Naive thymus-derived CD8-positive, alpha-beta T cell (primary cell): ENCODE measurements around the gene TBC1D5. TPM values are rescaled to one million over a fixed set of nuclear protein-coding genes. Genes with fewer than 3 reads are reported as not detected.

Experiments
- ATAC-seq, 2 donors: fragments of 150-1000 bp; cut with Tn5 transposase in 1 of 2; sonication (Bioruptor Pico), chemical (Tn5 transposase) in 1 of 2; 1 replicate in 1 of 2; 2 replicates in 1 of 2; pipeline ENCODE4 v1.10.0; 2021; ENCODE audit warnings: mild to moderate bottlenecking in 2 of 2, moderate library complexity in 2 of 2
- POLR2A ChIA-PET: fragments of 350-600 bp; sonication (Branson Sonifier 250); formaldehyde crosslinking; loops from one replicate; lab custom pipeline; 2021; ENCODE audit warnings: antibody characterized with exemption; lab: Charles Lee
- DNase-seq, 10 donors: peaks; one replicate each; pipeline versions ENCODE4 v3.0.0 to v3.0.0-alpha.2; 2020 to 2022
- H3K27ac Mint-ChIP-seq, 10 donors: one replicate each; pipeline ENCODE4 v1.8.0; 2020 to 2022; ENCODE audit warnings: mild to moderate bottlenecking in 10 of 10, mixed read lengths in 10 of 10, moderate library complexity in 4 of 10, inconsistent platforms in 1 of 10
- H3K27me3 Mint-ChIP-seq, 5 donors: one replicate each; pipeline ENCODE4 v1.8.0; 2021 to 2022; ENCODE audit warnings: mixed read lengths in 5 of 5
- H3K36me3 Mint-ChIP-seq, 3 donors: one replicate each; pipeline ENCODE4 v1.8.0; 2020 to 2022; ENCODE audit warnings: mixed read lengths in 3 of 3, mild to moderate bottlenecking in 2 of 3, inconsistent platforms in 1 of 3
- H3K4me1 Mint-ChIP-seq, 4 donors: one replicate each; pipeline ENCODE4 v1.8.0; 2021 to 2022; ENCODE audit warnings: mixed read lengths in 4 of 4
- H3K4me3 Mint-ChIP-seq, 10 donors: one replicate each; pipeline ENCODE4 v1.8.0; 2020 to 2022; ENCODE audit warnings: mild to moderate bottlenecking in 10 of 10, mixed read lengths in 10 of 10, moderate library complexity in 6 of 10, inconsistent platforms in 1 of 10
- H3K9me3 Mint-ChIP-seq, 9 donors: one replicate each; pipeline ENCODE4 v1.8.0; 2020 to 2022; ENCODE audit warnings: mixed read lengths in 9 of 9, mild to moderate bottlenecking in 3 of 9, inconsistent platforms in 1 of 9, moderate library complexity in 1 of 9
- polyA plus RNA-seq, 3 donors: library from polyadenylated mRNA; unstranded; fragments of 300-500 nt; fragmentation: Illumina TruSeq; gene quantifications; one replicate each; pipeline ENCODE4 v1.2.3, GENCODE V29; 2021
- total RNA-seq, 8 experiments: library from RNA in 2 of 8; stranded (reverse) in 2 of 8; gene quantifications; one replicate each; pipeline ENCODE4 v1.2.3 and lab custom pipeline; 2021 to 2026

The TBC1D5 gene
- total and polyA plus RNA-seq, 5 experiments from 2014 or later = 21.8 to 34.7 (median 27.2) TPM

- ATAC-seq (no peak), DNase-seq (no peak)
- Mint-ChIP-seq H3K27me3 (peaks cover 10 to 66% (median 26%) of the 10 kb centered on the region in 5 donors), H3K9me3 (peaks cover 0 to 3% (median 0%) of the 10 kb centered on the region in 9 donors), H3K27ac (no peak overlapping the region), H3K4me1 (peaks cover 10 to 20% (median 15%) of the 10 kb centered on the region in 4 donors), H3K36me3 (peaks cover 0 to 5% (median 0%) of the 10 kb centered on the region in 3 donors), H3K4me3 (no peak overlapping the region)
- POLR2A ChIA-PET = no interaction called here
These were observed 28.3 kb upstream of the TBC1D5 start for GRCh38 chr3:17770682-17771081.

DNA sequence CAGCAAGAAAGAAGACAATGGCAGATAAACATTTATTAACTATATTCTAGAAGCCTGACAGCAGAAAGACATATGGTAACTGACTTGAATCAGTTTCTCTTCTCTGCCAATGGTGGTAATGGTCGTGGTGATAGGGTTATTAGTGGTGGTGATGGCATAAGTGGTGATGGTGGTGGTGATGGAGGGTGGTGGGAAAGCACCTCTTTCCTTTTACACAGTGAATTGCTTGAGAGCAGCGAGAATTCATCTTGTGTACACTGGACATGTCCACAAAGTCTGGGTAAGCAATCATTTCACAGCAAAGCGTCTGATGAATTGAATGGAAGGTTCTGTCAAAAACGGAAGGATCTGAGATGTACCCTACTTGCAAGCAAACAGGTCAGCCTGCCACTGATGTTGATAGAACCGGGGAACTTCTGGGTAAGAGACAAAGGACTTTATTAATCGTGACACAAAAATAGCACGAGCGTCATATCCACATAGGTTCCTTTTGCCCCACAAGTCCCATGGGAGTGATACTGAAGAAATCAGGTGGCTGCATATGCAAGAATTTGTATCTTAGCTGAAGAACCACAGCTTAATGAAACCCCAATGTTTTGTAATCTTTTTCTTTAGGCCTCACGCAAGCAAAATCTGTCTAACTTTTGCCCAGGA, 23.5 kb upstream of the TBC1D5 start:
- Mint-ChIP-seq H3K4me1 (no peaks in the 10 kb centered on the region), H3K27ac (no peak overlapping the region), H3K36me3 (peaks cover 0 to 5% (median 0%) of the 10 kb centered on the region in 3 donors), H3K9me3 (no peaks in the 10 kb centered on the region), H3K4me3 (no peak overlapping the region), H3K27me3 (peaks cover 5 to 56% (median 17%) of the 10 kb centered on the region in 5 donors)
- ATAC-seq (no peak), DNase-seq (no peak)
- POLR2A ChIA-PET = no interaction called here

- H3K27me3 Mint-ChIP-seq = peaks cover 2 to 17% (median 3%) of the 10 kb centered on the region in 5 donors
- no peaks in the 10 kb centered on the region for H3K4me1 Mint-ChIP-seq
- no peaks in the 10 kb centered on the region for H3K36me3 Mint-ChIP-seq
- ATAC-seq (no peak), DNase-seq (no peak)
- H3K27ac Mint-ChIP-seq = no peak overlapping the region
- no peak overlapping the region for H3K4me3 Mint-ChIP-seq
- H3K9me3 Mint-ChIP-seq = no peaks in the 10 kb centered on the region
- POLR2A ChIA-PET = no interaction called here
These were observed 19.1 kb upstream of the TBC1D5 start for GRCh38 chr3:17761563-17761962.

GRCh38 chr3:17759901-17760300, 17.5 kb upstream of the TBC1D5 start:
- Mint-ChIP-seq H3K36me3 (no peaks in the 10 kb centered on the region), H3K4me1 (peaks cover 0 to 9% (median 6%) of the 10 kb centered on the region in 4 donors), H3K27ac (no peak overlapping the region), H3K27me3 (peaks cover 0 to 26% (median 3%) of the 10 kb centered on the region in 5 donors), H3K4me3 (no peak overlapping the region), H3K9me3 (no peaks in the 10 kb centered on the region)
- no peak for ATAC-seq
- POLR2A ChIA-PET = no interaction called here
- no peak for DNase-seq

- peaks cover 0 to 11% (median 3%) of the 10 kb centered on the region in 5 donors for H3K27me3 Mint-ChIP-seq
- ATAC-seq = peak in 1 of 2 donors; percentile 38
These were observed 13.4 kb upstream of the TBC1D5 start for GRCh38 chr3:17755836-17756235.

GRCh38 chr3:17753632-17753992, 11.2 kb upstream of the TBC1D5 start:
- peaks cover 5 to 23% (median 18%) of the 10 kb centered on the region in 4 donors for H3K4me1 Mint-ChIP-seq
- no peak for DNase-seq
- no peak overlapping the region for H3K27ac Mint-ChIP-seq
- no peaks in the 10 kb centered on the region for H3K9me3 Mint-ChIP-seq
- H3K36me3 Mint-ChIP-seq = no peaks in the 10 kb centered on the region
- POLR2A ChIA-PET = interaction anchor here (0.6 kb wide), 1 partner anchor 1416 kb away, joined by 3 read pairs; no protein-coding TSS in a partner anchor
- peaks cover 0 to 11% (median 3%) of the 10 kb centered on the region in 5 donors for H3K27me3 Mint-ChIP-seq
- ATAC-seq = no peak
- H3K4me3 Mint-ChIP-seq = no peak overlapping the region

More at GRCh38 chr3:17755836-17756235, 13.4 kb upstream of the TBC1D5 start:
- no peak overlapping the region for H3K27ac Mint-ChIP-seq
- no peaks in the 10 kb centered on the region for H3K9me3 Mint-ChIP-seq
- peak in 2 of 10 donors; percentile 9 to 17 for DNase-seq
- no peak overlapping the region for H3K4me3 Mint-ChIP-seq
- H3K4me1 Mint-ChIP-seq = peaks cover 0 to 9% (median 6%) of the 10 kb centered on the region in 4 donors
- POLR2A ChIA-PET = no interaction called here
- no peaks in the 10 kb centered on the region for H3K36me3 Mint-ChIP-seq

GRCh38 chr3:17752876-17753631, 10.6 kb upstream of the TBC1D5 start:
- Mint-ChIP-seq H3K36me3 (no peaks in the 10 kb centered on the region), H3K4me1 (peaks cover 5 to 23% (median 18%) of the 10 kb centered on the region in 4 donors), H3K27me3 (peaks cover 0 to 11% (median 3%) of the 10 kb centered on the region in 5 donors), H3K9me3 (no peaks in the 10 kb centered on the region), H3K4me3 (no peak overlapping the region), H3K27ac (no peak overlapping the region)
- no peak for ATAC-seq
- no peak for DNase-seq
- POLR2A ChIA-PET = interaction anchor here (0.6 kb wide), 1 partner anchor 1416 kb away, joined by 3 read pairs; no protein-coding TSS in a partner anchor

GRCh38 chr3:17752436-17752835, 10.0 kb upstream of the TBC1D5 start:
- no peaks in the 10 kb centered on the region for H3K36me3 Mint-ChIP-seq
- peaks cover 0 to 11% (median 3%) of the 10 kb centered on the region in 5 donors for H3K27me3 Mint-ChIP-seq
- no peak for ATAC-seq
- no peak overlapping the region for H3K4me3 Mint-ChIP-seq
- H3K9me3 Mint-ChIP-seq = no peaks in the 10 kb centered on the region
- DNase-seq = no peak
- H3K4me1 Mint-ChIP-seq = peaks cover 8 to 26% (median 22%) of the 10 kb centered on the region in 4 donors
- POLR2A ChIA-PET = no interaction called here
- H3K27ac Mint-ChIP-seq = no peak overlapping the region

DNA sequence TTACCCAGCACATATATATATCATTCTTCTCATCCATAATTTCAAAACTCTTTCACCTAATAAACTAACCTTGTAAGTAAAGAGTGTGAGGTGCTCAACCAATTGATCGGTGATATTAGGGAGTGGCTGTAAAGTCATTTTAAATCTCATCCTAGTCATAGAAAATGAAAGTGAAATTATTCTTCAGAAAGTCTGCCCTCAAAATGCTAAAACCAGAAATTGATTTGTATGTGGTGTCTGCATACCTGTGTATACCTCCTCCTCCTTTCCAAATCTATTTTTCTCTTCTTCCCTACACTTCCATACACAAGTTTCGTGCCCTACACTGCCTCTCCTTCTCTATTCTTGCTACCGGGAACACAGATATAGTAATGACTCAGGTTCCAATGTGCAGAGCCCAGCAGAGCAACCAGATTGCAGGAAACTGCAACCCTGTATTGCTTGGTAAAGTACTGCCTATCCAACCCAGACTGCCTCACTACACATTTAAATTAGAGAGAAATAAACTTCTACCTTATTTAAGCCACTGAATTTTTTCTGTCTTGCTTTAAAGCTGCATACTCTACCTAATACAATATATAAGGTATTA, 7.4 kb upstream of the TBC1D5 start:
- ATAC-seq (no peak), DNase-seq (no peak)
- H3K27me3 Mint-ChIP-seq = peaks cover 0 to 2% (median 0%) of the 10 kb centered on the region in 5 donors
- peak overlapping the region; percentile 4 to 86 (median 30) for H3K27ac Mint-ChIP-seq
- POLR2A ChIA-PET = no interaction called here
- H3K4me3 Mint-ChIP-seq = peak overlapping the region; percentile 60 to 88 (median 80)
- H3K9me3 Mint-ChIP-seq = no peaks in the 10 kb centered on the region
- no peaks in the 10 kb centered on the region for H3K36me3 Mint-ChIP-seq
- H3K4me1 Mint-ChIP-seq = peaks cover 9 to 25% (median 16%) of the 10 kb centered on the region in 4 donors

DNA sequence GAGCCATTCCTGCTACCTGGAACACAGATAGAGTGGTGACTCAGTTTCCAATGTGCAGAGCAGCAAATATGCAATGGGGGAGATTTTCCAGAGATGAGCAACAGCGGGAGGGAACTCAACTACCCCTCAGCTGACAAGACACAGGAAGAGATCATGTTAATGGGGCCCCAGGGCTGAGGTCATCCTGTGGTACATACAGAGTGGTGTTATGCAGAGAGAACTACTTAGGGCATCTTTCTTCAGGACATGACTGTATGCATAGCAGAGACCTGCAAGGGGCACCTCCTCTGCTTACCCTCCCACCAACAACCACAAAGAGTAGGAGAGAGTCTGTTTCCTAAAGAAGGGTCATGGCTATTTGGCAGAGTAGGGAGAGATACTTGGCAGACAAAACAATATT, 6.8 kb upstream of the TBC1D5 start:
- Mint-ChIP-seq H3K27ac (peak overlapping the region in 4 of 10 donors; percentile 2 to 38 (median 14)), H3K4me3 (peak overlapping the region in 9 of 10 donors; percentile 60 to 88 (median 81)), H3K27me3 (peaks cover 0 to 2% (median 0%) of the 10 kb centered on the region in 5 donors), H3K36me3 (no peaks in the 10 kb centered on the region), H3K9me3 (no peaks in the 10 kb centered on the region), H3K4me1 (peaks cover 9 to 25% (median 16%) of the 10 kb centered on the region in 4 donors)
- ATAC-seq (peak; percentile 33 to 35), DNase-seq (no peak)
- POLR2A ChIA-PET = no interaction called here

GRCh38 chr3:17747890-17748247, 5.4 kb upstream of the TBC1D5 start:
- H3K27ac Mint-ChIP-seq = peak overlapping the region in 1 of 10 donors; percentile 57
- no peaks in the 10 kb centered on the region for H3K9me3 Mint-ChIP-seq
- H3K4me3 Mint-ChIP-seq = no peak overlapping the region
- no peaks in the 10 kb centered on the region for H3K36me3 Mint-ChIP-seq
- H3K27me3 Mint-ChIP-seq = peaks cover 0 to 2% (median 0%) of the 10 kb centered on the region in 5 donors
- ATAC-seq = no peak
- DNase-seq = no peak
- POLR2A ChIA-PET = no interaction called here
- H3K4me1 Mint-ChIP-seq = peaks cover 13 to 31% (median 22%) of the 10 kb centered on the region in 4 donors

GRCh38 chr3:17747174-17747889, 4.9 kb upstream of the TBC1D5 start:
- Mint-ChIP-seq H3K27ac (peak overlapping the region in 1 of 10 donors; percentile 57), H3K27me3 (peaks cover 0 to 2% (median 0%) of the 10 kb centered on the region in 5 donors), H3K4me1 (peaks cover 13 to 31% (median 22%) of the 10 kb centered on the region in 4 donors), H3K4me3 (no peak overlapping the region), H3K9me3 (no peaks in the 10 kb centered on the region), H3K36me3 (no peaks in the 10 kb centered on the region)
- ATAC-seq (no peak), DNase-seq (no peak)
- POLR2A ChIA-PET = no interaction called here
